EL (cell line): ENCODE measurements around the gene LTBR.
A peak's percentile ranks its signal among the peaks of the same experiment; 100 is the strongest.

ENCODE experiments used
- DNase-seq: peaks from one replicate; pipeline ENCODE4 v3.0.0-alpha.2; 2016

The LTBR gene

DNA sequence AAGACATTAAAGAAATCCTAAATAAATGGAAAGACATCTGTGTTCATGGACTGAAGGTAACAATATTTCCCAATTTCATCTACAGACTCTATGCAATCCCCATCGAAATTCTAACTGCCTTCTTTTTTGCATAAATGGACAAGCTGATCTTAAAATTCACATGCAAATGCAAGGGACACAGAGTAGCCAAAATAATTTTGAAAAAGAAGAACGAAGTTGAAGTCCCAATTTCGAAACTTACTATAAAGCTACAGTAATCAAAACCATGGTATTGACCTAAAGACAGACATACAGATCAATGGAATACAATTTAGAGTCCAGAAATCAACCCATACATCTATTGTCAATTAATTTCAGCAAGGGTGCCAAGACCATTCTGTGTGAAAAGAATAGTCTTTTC, 44.4 kb downstream of the LTBR start:
- DNase-seq: no peak

DNA sequence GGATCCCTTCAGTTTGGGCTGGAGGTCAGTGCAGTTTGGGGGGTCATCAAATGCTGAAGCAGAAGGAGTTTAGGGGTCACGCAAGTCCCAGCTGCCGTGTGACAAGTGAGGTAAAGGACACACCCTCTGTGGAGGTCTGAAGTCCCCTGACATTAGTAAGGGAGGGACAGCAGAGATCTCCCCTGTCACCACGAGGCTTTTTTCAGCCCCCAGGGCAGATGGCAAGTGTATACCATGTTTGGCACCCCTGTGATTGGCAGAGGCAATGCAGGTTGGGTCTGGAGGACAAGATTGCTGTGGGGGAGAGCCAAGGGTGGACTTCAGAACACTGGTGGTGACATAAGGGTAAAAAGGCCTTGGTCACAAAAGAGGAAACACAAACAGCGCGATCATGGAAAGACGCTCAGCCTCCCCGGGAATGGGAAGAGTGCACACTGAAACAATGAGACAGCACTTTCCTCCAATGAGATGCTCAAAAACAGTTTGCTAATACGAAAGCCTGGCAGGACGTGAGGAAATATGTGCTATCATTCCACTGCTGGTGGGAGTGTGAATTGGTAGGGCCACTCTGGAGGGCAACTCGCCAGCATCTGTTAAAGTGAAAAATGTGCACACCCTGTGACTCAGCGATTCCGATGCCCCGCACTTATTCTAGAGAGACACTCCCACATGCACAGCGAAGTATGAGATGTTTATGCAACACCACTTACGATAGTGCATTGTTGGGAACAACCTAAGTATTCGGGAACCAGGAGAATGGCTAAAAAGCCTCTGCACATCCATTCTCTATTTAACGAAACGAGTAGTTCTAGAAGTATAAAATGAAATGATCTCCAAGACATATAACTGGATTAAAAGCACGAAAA, 46.4 kb downstream of the LTBR start:
- peak; percentile 98 for DNase-seq

DNA sequence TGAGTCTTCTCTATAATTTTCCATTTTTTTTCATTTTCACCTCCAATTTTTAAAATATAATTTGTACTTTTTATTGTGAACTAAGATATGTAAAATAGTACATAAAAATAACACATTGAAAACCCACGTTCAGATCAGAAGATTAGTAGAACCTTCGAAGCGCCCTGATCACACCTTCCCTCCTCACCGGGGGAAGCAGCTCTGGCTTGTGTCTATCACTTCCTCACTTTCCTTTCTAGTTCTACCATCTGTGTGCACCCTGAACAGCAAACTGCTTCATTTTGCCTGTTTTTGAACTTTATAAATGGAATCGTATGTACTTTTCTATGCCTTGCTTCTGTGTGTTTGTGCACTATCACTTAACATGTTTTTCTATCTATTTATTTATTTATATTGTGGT, 49.0 kb downstream of the LTBR start:
- no peak for DNase-seq

DNA sequence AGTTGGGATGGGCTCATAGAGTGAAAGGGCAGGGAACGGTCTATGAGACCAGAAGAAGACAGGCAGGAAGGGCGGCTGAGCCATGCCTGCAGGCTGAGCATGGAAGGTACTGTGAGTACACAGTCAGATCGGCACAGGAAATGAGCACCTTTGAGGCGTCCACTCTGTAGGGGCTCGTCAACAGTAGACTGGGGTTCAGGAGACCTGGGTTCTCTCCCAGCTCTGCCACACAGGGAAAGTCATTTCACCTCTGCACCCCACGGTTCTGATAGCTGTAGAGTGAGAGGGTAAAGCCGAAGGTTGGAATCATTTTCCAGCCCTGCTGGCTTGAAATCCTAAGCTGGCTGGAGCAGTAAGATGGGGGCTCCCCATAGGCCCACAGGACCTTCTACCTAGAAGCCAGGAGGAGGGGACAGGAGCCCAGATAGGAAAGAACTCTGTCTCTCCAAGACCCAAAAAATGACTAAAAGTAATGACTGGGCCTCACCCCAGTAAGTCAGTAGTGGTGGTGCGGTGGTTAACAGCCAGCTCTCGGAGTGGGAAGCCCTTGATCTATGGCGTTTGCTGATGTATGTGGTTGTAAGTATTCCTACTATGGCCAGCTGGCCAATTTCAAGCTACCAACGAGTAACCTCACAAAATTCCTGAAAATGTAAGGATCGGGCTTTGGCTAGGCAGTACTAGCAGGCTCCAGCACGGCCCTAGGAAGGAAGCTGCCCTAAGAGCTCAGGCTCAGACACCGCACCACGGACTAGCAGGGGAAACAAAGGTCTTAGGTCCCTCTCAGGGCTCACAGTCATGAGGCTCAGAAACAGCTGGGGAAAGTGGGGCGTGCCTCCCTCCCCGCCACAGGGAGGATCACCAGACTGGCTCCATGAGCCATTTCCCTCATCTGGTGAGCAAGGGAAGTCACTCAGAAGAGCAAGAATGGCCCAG, 50.5 kb downstream of the LTBR start:
- DNase-seq: no peak

DNA sequence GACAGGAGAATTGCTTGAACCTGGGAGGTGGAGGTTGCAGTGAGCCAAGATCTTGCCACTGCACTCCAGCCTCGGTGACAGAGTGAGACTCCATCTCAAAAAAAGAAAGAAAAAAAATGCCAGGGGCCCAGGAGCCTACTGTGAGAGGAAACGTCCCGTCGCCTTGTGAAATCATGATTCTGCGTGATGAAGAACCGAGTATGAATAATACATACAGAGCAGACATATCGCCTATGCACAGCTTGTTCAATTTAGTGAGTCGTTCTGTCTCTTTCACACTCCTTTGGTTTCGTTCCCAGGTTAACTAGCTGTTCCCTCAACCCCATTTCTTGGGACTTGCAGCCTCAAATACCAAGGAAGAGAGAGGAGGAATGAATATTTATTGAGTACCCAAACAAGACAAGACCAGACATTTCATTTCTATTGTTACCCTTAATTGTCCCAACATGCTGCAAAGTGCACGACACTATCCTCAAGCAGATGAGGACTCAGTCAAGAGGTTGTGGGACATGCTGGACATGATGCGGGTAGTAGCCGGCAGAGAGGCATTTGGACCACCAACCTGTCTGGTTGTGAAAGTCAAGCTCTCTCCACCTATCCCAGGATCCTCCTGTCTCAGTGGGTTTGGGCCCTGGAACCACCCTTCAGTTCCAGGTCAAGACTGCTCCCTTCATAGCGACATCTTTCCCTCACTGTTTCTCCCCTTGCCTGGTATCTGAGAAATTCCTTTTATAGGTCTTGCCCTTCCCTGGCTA, 52.2 kb downstream of the LTBR start:
- DNase-seq: no peak

DNA sequence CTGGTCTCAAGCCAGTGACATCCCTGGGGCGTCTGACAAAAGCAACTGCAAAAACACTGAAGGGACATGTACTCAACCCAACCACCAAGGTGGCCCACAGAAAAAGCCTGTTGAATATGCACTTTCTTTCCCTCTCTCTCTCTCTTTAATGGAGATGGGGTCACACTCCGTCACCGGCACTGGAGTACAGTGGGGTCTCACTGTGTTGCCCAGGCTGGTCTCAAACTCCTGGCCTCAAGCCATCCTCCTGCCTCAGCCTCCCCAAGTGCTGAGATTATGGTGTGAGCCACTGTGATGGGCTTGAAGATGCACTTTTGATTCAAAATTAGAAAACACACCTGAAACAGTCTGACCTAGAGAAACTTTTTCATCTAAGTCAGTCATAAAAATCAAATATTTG, 53.6 kb downstream of the LTBR start:
- no peak for DNase-seq

DNA sequence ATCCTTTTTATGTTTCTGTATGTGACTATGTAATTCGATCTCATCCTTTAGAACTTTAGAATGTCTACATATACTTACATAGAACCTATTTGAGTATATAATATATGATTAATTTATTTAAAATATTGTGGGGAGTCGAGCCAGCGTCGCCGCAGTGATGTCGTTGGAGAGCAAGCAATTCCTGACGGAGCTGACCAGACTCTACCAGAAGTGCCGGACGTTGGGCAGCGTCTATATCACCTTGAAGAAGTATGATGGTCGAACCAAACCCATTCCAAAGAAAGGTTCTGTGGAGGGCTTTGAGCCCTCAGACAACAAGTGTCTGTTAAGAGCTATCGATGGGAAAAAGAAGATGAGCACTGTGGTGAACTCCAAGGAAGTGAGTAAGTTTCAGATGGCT, 54.4 kb downstream of the LTBR start:
- no peak for DNase-seq

DNA sequence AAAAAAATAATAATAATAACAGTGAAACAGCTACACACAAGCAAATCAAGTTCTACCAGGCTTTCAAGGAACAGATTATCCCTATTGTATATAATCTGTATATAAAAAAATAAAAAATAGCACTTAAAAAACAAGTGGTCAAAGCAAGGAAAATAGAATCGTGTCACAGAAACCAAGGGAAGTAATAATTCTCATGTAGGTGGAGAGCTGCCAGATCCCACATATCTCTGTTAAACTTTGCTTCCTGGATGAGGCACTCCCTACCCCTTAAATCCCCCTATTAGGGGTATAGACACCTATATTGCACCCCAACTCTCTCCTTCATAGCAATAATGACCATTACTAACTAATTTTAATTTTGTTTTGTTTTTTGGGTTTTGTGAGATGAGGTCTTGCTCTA, 56.4 kb downstream of the LTBR start:
- no peak for DNase-seq
